Measurements from ENCODE around the gene TMTC2. TPM values are rescaled to one million over a fixed set of nuclear protein-coding genes. Genes with fewer than 3 reads are reported as not detected.
A peak's percentile ranks its signal among the peaks of the same experiment; 100 is the strongest.

The TMTC2 gene
- total and polyA plus RNA-seq, 2 experiments from 2014 or later = 0.36 to 5.6 TPM

- H3K4me2 ChIP-seq (ENCODE audit: unreplicated experiment) = no peak overlapping the region
- no peaks in the 10 kb centered on the region for H3K36me3 ChIP-seq (ENCODE audit: low read depth)
- no peaks in the 10 kb centered on the region; the same call in 1 of the 2 replicates for H3K9me2 ChIP-seq (ENCODE audit: insufficient read depth)
- no peaks in the 10 kb centered on the region for H4K20me1 ChIP-seq (ENCODE audit: insufficient read depth)
- H3K9ac ChIP-seq = no peak overlapping the region
- H3K27ac ChIP-seq = no peak overlapping the region
- DNase-seq = no peak
- peaks cover 12% of the 10 kb centered on the region for H3F3A ChIP-seq (ENCODE audit: insufficient read depth)
- no peak overlapping the region for H3K4me3 ChIP-seq
- H3K79me2 ChIP-seq (ENCODE audit: insufficient read depth) = no peaks in the 10 kb centered on the region
- H3K27me3 ChIP-seq (replicated peaks; ENCODE audit: insufficient read depth) = no peaks in the 10 kb centered on the region
- H2AFZ ChIP-seq = no peak overlapping the region
- 89 to 94% methylated on average over 2 of the region's 2 CpGs for WGBS, 2 experiments (ENCODE audit: low coverage in 1 of 2, low lambda C conversion rate in 2 of 2, missing lambda C conversion rate in 2 of 2)
- in situ Hi-C loops (cut with MboI) = no loop called here
- peaks cover 10% of the 10 kb centered on the region for H3K4me1 ChIP-seq (ENCODE audit: insufficient read depth)
- TF ChIP-seq EZH2phosphoT487 (IDR thresholded peaks at IDR 0.05; ENCODE audit: insufficient read depth, low read depth) (no peak), EZH2 (IDR thresholded peaks at IDR 0.05; ENCODE audit: insufficient read depth, poor library complexity, severe bottlenecking) (no peak)
- H3K9me3 ChIP-seq (ENCODE audit: low read depth) = no peaks in the 10 kb centered on the region
Observed at GRCh38 chr12:82727886-82728285, 41.2 kb downstream of the TMTC2 start.

DNA sequence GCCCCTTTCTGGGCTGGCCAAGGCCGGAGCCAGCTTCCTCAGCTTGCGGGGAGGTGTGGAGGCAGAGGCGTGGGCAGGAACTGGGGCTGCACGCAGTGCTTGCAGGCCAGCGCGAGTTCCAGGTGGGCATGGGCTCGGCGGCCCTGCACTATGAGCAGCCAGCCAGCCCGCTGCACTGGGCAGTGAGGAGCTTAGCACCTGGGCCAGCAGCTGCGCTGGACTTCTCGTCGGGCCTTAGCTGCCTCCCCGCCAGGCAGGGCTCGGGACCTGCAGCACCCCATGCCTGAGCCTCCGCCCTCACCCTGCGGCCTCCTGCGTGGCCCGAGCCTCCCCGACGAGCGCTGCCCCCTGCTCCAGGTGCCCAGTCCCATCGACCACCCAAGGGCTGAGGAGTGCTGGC is 42.0 kb downstream of the TMTC2 start:
- Histone ChIP-seq H3K27ac (no peak overlapping the region), H3K9ac (no peak overlapping the region), H3F3A (ENCODE audit: insufficient read depth) (peaks cover 12% of the 10 kb centered on the region), H3K79me2 (ENCODE audit: insufficient read depth) (no peaks in the 10 kb centered on the region), H3K27me3 (replicated peaks; ENCODE audit: insufficient read depth) (no peaks in the 10 kb centered on the region), H3K9me3 (ENCODE audit: low read depth) (no peaks in the 10 kb centered on the region), H2AFZ (no peak overlapping the region), H3K36me3 (ENCODE audit: low read depth) (no peaks in the 10 kb centered on the region), H3K4me1 (ENCODE audit: insufficient read depth) (peaks cover 15% of the 10 kb centered on the region), H3K4me3 (no peak overlapping the region), H4K20me1 (ENCODE audit: insufficient read depth) (no peaks in the 10 kb centered on the region), H3K9me2 (ENCODE audit: insufficient read depth) (no peaks in the 10 kb centered on the region; the same call in 1 of the 2 replicates), H3K4me2 (ENCODE audit: unreplicated experiment) (no peak overlapping the region)
- in situ Hi-C loops (cut with MboI) = no loop called here
- DNase-seq = no peak
- TF ChIP-seq EZH2phosphoT487 (IDR thresholded peaks at IDR 0.05; ENCODE audit: insufficient read depth, low read depth) (no peak), EZH2 (IDR thresholded peaks at IDR 0.05; ENCODE audit: insufficient read depth, poor library complexity, severe bottlenecking) (no peak)
- 94 to 97% methylated on average over 19 to 22 of the region's 22 CpGs for WGBS, 2 experiments (ENCODE audit: low coverage in 1 of 2, low lambda C conversion rate in 2 of 2, missing lambda C conversion rate in 2 of 2)

DNA sequence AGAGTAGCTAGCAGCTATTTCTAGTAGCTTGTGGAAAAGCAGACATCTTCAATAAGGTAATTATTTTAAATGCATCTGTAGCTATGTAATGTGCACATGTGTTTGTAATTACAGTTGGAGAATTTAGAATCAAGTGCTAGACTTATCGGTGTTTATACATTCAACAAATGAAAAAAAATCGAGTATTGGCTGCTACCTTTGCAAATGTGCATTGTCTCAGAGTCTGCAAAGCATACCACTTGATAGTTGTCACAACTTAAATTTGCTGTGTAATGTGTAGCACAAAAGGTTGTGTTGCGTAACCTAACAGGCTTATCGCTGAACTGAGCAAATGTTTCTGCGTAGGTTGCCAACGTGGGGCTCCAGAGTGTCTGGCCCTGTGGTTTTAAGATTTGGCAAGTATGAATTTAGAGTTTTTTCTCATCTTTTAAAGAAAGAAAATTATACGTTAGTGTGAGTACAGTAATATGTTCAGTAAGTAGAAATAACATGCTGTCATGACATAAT is 44.3 kb downstream of the TMTC2 start:
- peak; percentile 82 for DNase-seq
- no peaks in the 10 kb centered on the region for H3K36me3 ChIP-seq (ENCODE audit: low read depth)
- H2AFZ ChIP-seq = no peak overlapping the region
- H3K9me2 ChIP-seq (ENCODE audit: insufficient read depth) = no peaks in the 10 kb centered on the region
- no peaks in the 10 kb centered on the region for H3K9me3 ChIP-seq (ENCODE audit: low read depth)
- no peaks in the 10 kb centered on the region for H3K27me3 ChIP-seq (replicated peaks; ENCODE audit: insufficient read depth)
- H3K9ac ChIP-seq = peak overlapping the region; percentile 16; the same call in 1 of the 2 replicates
- H3K4me3 ChIP-seq = no peak overlapping the region
- H4K20me1 ChIP-seq (ENCODE audit: insufficient read depth) = no peaks in the 10 kb centered on the region
- H3K4me2 ChIP-seq (ENCODE audit: unreplicated experiment) = no peak overlapping the region
- 31 to 32% methylated on average over 7 of the region's 7 CpGs for WGBS, 2 experiments (ENCODE audit: low coverage in 1 of 2, low lambda C conversion rate in 2 of 2, missing lambda C conversion rate in 2 of 2)
- in situ Hi-C loops (cut with MboI) = no loop called here
- TF ChIP-seq EZH2 (IDR thresholded peaks at IDR 0.05; ENCODE audit: insufficient read depth, poor library complexity, severe bottlenecking) = no peak
- no peak for TF ChIP-seq EZH2phosphoT487 (IDR thresholded peaks at IDR 0.05; ENCODE audit: insufficient read depth, low read depth)
- peak overlapping the region; percentile 70 for H3K27ac ChIP-seq
- H3K79me2 ChIP-seq (ENCODE audit: insufficient read depth) = no peaks in the 10 kb centered on the region
- peaks cover 15% of the 10 kb centered on the region for H3K4me1 ChIP-seq (ENCODE audit: insufficient read depth)
- H3F3A ChIP-seq (ENCODE audit: insufficient read depth) = peaks cover 12% of the 10 kb centered on the region

GRCh38 chr12:82740129-82741000 is 53.7 kb downstream of the TMTC2 start:
- peak; percentile 83 for DNase-seq
- in situ Hi-C loops (cut with MboI) = no loop called here
- H3K27me3 ChIP-seq (replicated peaks; ENCODE audit: insufficient read depth) = no peaks in the 10 kb centered on the region
- H3K4me3 ChIP-seq = no peak overlapping the region
- H3K79me2 ChIP-seq (ENCODE audit: insufficient read depth) = no peaks in the 10 kb centered on the region
- no peaks in the 10 kb centered on the region for H3K36me3 ChIP-seq (ENCODE audit: low read depth)
- H3F3A ChIP-seq (ENCODE audit: insufficient read depth) = peaks cover 13% of the 10 kb centered on the region
- no peak for TF ChIP-seq EZH2phosphoT487 (IDR thresholded peaks at IDR 0.05; ENCODE audit: insufficient read depth, low read depth)
- no peaks in the 10 kb centered on the region for H3K9me2 ChIP-seq (ENCODE audit: insufficient read depth)
- peak overlapping the region; percentile 41; the same call in 1 of the 2 replicates for H3K9ac ChIP-seq
- 72 to 78% methylated on average over 7 of the region's 7 CpGs for WGBS, 2 experiments (ENCODE audit: low coverage in 1 of 2, low lambda C conversion rate in 2 of 2, missing lambda C conversion rate in 2 of 2)
- H3K27ac ChIP-seq = peak overlapping the region; percentile 64
- no peaks in the 10 kb centered on the region for H4K20me1 ChIP-seq (ENCODE audit: insufficient read depth)
- peak overlapping the region; percentile 42 for H3K4me2 ChIP-seq (ENCODE audit: unreplicated experiment)
- no peaks in the 10 kb centered on the region for H3K9me3 ChIP-seq (ENCODE audit: low read depth)
- peak overlapping the region; percentile 77 for H2AFZ ChIP-seq
- H3K4me1 ChIP-seq (ENCODE audit: insufficient read depth) = peaks cover 23% of the 10 kb centered on the region

All from GM23248 (cell line).